GM12892 (cell line): ENCODE results near the gene COMMD4.

Experiments used
- POLR2A ChIP-seq: IDR thresholded peaks from 2 replicates; pipeline ENCODE4 v1.6.1; 2011; ENCODE audit warnings: low read depth, low read length, control low read depth
- POLR2AphosphoS5 ChIP-seq: IDR thresholded peaks from 2 replicates; pipeline ENCODE4 v1.6.1; 2011; ENCODE audit warnings: low read depth, low read length, control low read depth

DNA sequence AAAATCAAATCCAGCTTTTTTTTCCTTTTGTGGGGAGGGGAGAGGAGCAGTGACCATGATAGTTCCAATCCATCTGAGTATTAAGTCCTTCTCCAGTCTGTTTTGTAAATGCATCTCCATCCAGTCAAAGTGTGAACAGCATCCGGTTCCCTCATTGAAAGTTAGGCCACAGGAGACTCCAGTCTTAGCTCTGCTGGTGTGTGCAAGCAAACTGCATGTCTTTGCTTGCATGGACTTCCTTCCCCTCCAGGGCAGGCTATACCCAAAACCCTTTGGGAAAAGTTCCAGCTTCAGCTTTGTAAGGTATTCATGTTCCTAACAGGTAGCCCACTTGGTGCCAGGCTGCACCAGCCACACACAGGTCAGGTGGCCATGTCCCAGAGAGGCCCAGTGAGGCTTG lies 35.6 kb downstream of the COMMD4 start:
- TF ChIP-seq POLR2A: no peak
- TF ChIP-seq POLR2AphosphoS5: no peak
